ENCODE data around the gene ING4. TPM values are rescaled to one million over a fixed set of nuclear protein-coding genes. Genes with fewer than 3 reads are reported as not detected.

The ING4 gene
- total and polyA plus RNA-seq, 2 experiments from 2014 or later: 95.2 to 96.2 TPM

GRCh38 chr12:6662602-6662905, 365 bp downstream of the ING4 start:
- H3K4me1 ChIP-seq (ENCODE audit: low read depth): peaks cover 7% of the 10 kb centered on the region
- H3K9me3 ChIP-seq (ENCODE audit: low read depth): no peaks in the 10 kb centered on the region
- peaks cover 7% of the 10 kb centered on the region for H3K36me3 ChIP-seq
- peak overlapping the region; percentile 78 for H3K27ac ChIP-seq
- no peak for DNase-seq (ENCODE audit: low read depth in 1 of 2, low spot score in 1 of 2)
- no peaks in the 10 kb centered on the region for H3K27me3 ChIP-seq
- TF ChIP-seq CTCF (IDR thresholded peaks at IDR 0.05; ENCODE audit: low read depth, low read length): no peak
- H3K4me3 ChIP-seq: peak overlapping the region; percentile 78

GRCh38 chr12:6653987-6654386, 8.9 kb downstream of the ING4 start:
- no peaks in the 10 kb centered on the region for H3K27me3 ChIP-seq
- no peak overlapping the region for H3K4me3 ChIP-seq
- DNase-seq (ENCODE audit: low read depth in 1 of 2, low spot score in 1 of 2): no peak
- no peaks in the 10 kb centered on the region for H3K4me1 ChIP-seq (ENCODE audit: low read depth)
- peaks cover 26% of the 10 kb centered on the region for H3K36me3 ChIP-seq
- TF ChIP-seq CTCF (IDR thresholded peaks at IDR 0.05; ENCODE audit: low read depth, low read length): no peak
- H3K27ac ChIP-seq: no peak overlapping the region
- no peaks in the 10 kb centered on the region for H3K9me3 ChIP-seq (ENCODE audit: low read depth)

GRCh38 chr12:6653342-6653741, 9.6 kb downstream of the ING4 start:
- no peak for TF ChIP-seq CTCF (IDR thresholded peaks at IDR 0.05; ENCODE audit: low read depth, low read length)
- Histone ChIP-seq H3K27ac (no peak overlapping the region), H3K4me1 (ENCODE audit: low read depth) (no peaks in the 10 kb centered on the region)

GRCh38 chr12:6652391-6652790, 10.5 kb downstream of the ING4 start:
- peaks cover 26% of the 10 kb centered on the region for H3K36me3 ChIP-seq
- H3K27ac ChIP-seq: no peak overlapping the region
- H3K4me1 ChIP-seq (ENCODE audit: low read depth): no peaks in the 10 kb centered on the region
- no peaks in the 10 kb centered on the region for H3K9me3 ChIP-seq (ENCODE audit: low read depth)
- no peak for DNase-seq (ENCODE audit: low read depth in 1 of 2, low spot score in 1 of 2)
- no peaks in the 10 kb centered on the region for H3K27me3 ChIP-seq
- no peak for TF ChIP-seq CTCF (IDR thresholded peaks at IDR 0.05; ENCODE audit: low read depth, low read length)
- H3K4me3 ChIP-seq: no peak overlapping the region

More at GRCh38 chr12:6653342-6653741, 9.6 kb downstream of the ING4 start:
- Histone ChIP-seq H3K36me3 (peaks cover 26% of the 10 kb centered on the region), H3K27me3 (no peaks in the 10 kb centered on the region), H3K4me3 (no peak overlapping the region), H3K9me3 (ENCODE audit: low read depth) (no peaks in the 10 kb centered on the region)
- DNase-seq (ENCODE audit: low read depth in 1 of 2, low spot score in 1 of 2): no peak

GRCh38 chr12:6650832-6651231, 12.1 kb downstream of the ING4 start:
- H3K36me3 ChIP-seq: peaks cover 19% of the 10 kb centered on the region
- H3K9me3 ChIP-seq (ENCODE audit: low read depth): no peaks in the 10 kb centered on the region
- no peak for DNase-seq (ENCODE audit: low read depth in 1 of 2, low spot score in 1 of 2)
- no peak overlapping the region for H3K4me3 ChIP-seq
- no peaks in the 10 kb centered on the region for H3K27me3 ChIP-seq
- no peaks in the 10 kb centered on the region for H3K4me1 ChIP-seq (ENCODE audit: low read depth)
- H3K27ac ChIP-seq: no peak overlapping the region
- TF ChIP-seq CTCF (IDR thresholded peaks at IDR 0.05; ENCODE audit: low read depth, low read length): no peak

- no peak within 1 kb of the TSS for H3K27ac ChIP-seq
- no peaks in the 10 kb centered on the region for H3K27me3 ChIP-seq
- TF ChIP-seq CTCF (IDR thresholded peaks at IDR 0.05; ENCODE audit: low read depth, low read length): no peak
- no peaks in the 10 kb centered on the region for H3K9me3 ChIP-seq (ENCODE audit: low read depth)
- peak within 1 kb of the TSS; percentile 30 for H3K4me3 ChIP-seq
- DNase-seq (ENCODE audit: low read depth in 1 of 2, low spot score in 1 of 2): peak; percentile 74 to 88
- peaks cover 9% of the 10 kb centered on the region for H3K36me3 ChIP-seq
- H3K4me1 ChIP-seq (ENCODE audit: low read depth): no peaks in the 10 kb centered on the region
These were observed 15.8 kb downstream of the ING4 start, which contains the start of gene ACRBP for GRCh38 chr12:6647083-6647604. ACRBP (minus strand) TSS chr12:6647432; CDS start chr12:6647366, 66 bp downstream.

Measured in cardiac muscle cell (in vitro differentiated cells and primary cell).